ENCODE data around the gene VARS2.

DNA sequence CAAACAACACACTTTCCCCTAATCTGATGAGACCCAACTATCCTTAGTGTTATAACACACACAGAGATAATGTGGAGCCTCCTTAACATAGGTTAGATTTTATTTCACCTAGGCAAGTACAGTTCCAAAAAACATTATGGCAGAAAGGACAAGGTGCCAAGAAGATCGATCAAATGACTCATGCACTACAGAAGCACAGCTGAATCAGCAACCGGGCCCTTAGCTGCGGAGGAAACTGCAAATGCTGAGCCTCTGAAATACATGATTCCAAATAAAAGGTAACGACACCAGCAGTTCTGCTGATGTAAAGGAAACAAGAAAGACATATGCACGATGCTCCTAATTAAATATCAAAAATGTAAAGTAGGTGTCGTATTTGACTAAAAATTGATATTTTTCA, 49.6 kb downstream of the VARS2 start:
- TF ChIP-seq, protein P1, sequence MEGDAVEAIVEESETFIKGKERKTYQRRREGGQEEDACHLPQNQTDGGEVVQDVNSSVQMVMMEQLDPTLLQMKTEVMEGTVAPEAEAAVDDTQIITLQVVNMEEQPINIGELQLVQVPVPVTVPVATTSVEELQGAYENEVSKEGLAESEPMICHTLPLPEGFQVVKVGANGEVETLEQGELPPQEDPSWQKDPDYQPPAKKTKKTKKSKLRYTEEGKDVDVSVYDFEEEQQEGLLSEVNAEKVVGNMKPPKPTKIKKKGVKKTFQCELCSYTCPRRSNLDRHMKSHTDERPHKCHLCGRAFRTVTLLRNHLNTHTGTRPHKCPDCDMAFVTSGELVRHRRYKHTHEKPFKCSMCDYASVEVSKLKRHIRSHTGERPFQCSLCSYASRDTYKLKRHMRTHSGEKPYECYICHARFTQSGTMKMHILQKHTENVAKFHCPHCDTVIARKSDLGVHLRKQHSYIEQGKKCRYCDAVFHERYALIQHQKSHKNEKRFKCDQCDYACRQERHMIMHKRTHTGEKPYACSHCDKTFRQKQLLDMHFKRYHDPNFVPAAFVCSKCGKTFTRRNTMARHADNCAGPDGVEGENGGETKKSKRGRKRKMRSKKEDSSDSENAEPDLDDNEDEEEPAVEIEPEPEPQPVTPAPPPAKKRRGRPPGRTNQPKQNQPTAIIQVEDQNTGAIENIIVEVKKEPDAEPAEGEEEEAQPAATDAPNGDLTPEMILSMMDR (IDR thresholded peaks at IDR 0.05) = no peak
- no peak for TF ChIP-seq POLR2A (IDR thresholded peaks at IDR 0.05)
